Pulmonary artery endothelial cell (primary cell): Measurements from ENCODE around the gene DLGAP4. TPM values are rescaled to one million over a fixed set of nuclear protein-coding genes. Genes with fewer than 3 reads are reported as not detected.

Source experiments
- DNase-seq: peaks from one replicate; pipeline ENCODE4 v3.0.0-alpha.2; 2011; ENCODE audit warnings: low read depth, low spot score
- total RNA-seq: library from RNA; depleted of rRNA; stranded (reverse); fragments of >200 nt; gene quantifications from 2 replicates; pipeline ENCODE4 v1.2.3, GENCODE V29; 2014

DLGAP4 gene
- total RNA-seq, 1 donor from 2014 or later = 9.4 TPM

GRCh38 chr20:36273414-36274180 is 32.5 kb upstream of the DLGAP4 start:
- peak; percentile 5 for DNase-seq

- no peak for DNase-seq
Observed at GRCh38 chr20:36274181-36274841, 31.8 kb upstream of the DLGAP4 start.

- no peak for DNase-seq
Observed at GRCh38 chr20:36275011-36275410, 31.1 kb upstream of the DLGAP4 start.

GRCh38 chr20:36275441-36276189 is 30.5 kb upstream of the DLGAP4 start:
- no peak for DNase-seq

GRCh38 chr20:36277546-36277945 is 28.6 kb upstream of the DLGAP4 start:
- DNase-seq = no peak

- no peak for DNase-seq
Observed at GRCh38 chr20:36279362-36279761, 26.8 kb upstream of the DLGAP4 start.

GRCh38 chr20:36279776-36280175 is 26.4 kb upstream of the DLGAP4 start:
- no peak for DNase-seq

- no peak for DNase-seq
Observed at GRCh38 chr20:36281785-36282380, 24.3 kb upstream of the DLGAP4 start.

- DNase-seq = no peak
Observed at GRCh38 chr20:36284751-36285150, 21.4 kb upstream of the DLGAP4 start.

- no peak for DNase-seq
Observed at GRCh38 chr20:36285746-36286447, 20.2 kb upstream of the DLGAP4 start.

- no peak for DNase-seq
Observed at GRCh38 chr20:36297656-36298055, 8.5 kb upstream of the DLGAP4 start.

- DNase-seq = no peak
Observed at GRCh38 chr20:36298061-36298460, 8.1 kb upstream of the DLGAP4 start.

- no peak for DNase-seq
Observed at GRCh38 chr20:36298795-36299339, 7.3 kb upstream of the DLGAP4 start.

GRCh38 chr20:36299459-36299858 is 6.7 kb upstream of the DLGAP4 start:
- DNase-seq = no peak

GRCh38 chr20:36301359-36302119 is 4.6 kb upstream of the DLGAP4 start:
- no peak for DNase-seq

- peak; percentile 63 for DNase-seq
Observed at GRCh38 chr20:36303020-36303595, 3.0 kb upstream of the DLGAP4 start.

GRCh38 chr20:36303831-36304230 is 2.3 kb upstream of the DLGAP4 start:
- DNase-seq = no peak

GRCh38 chr20:36304786-36305495 is 1.2 kb upstream of the DLGAP4 start:
- DNase-seq = no peak
